HG02759 (cell line): Measurements from ENCODE around the gene PI4KA.
"Not testable (repeated sequence)": the region's sequence is repeated elsewhere in the genome, so short reads cannot be mapped to it uniquely, and the experiment has no call there.

Source experiments
- ATAC-seq: cut with Tn5 transposase; IDR thresholded peaks from one replicate; pipeline ENCODE4 v1.9.1; 2021; ENCODE audit warnings: mild to moderate bottlenecking, moderate library complexity; ENCODE audit not compliant: unreplicated experiment

The PI4KA gene

GRCh38 chr22:20702175-20702545 lies 156.5 kb downstream of the PI4KA start:
- ATAC-seq = peak; percentile 24

DNA sequence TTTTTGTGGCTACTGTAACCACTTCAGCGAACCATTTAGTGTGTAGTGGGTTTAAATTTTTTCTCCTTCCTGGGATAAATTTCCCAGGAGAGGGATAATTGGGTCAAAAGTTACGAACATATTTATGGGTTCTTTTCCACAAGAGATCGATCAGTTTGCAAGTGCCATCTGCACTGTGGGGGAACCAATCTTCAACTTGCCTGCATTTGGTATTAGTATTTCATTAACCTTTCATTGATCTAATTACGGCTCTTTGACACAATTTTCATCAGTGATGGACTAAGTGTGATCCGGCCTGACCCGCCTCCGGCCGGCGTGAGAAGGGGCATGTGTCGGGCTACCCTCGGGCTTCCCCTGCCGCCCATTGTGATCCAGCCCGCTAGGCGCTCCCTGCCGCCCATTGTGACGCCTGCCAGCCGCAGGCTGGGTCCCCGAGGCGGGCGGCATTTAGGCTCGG lies 156.9 kb downstream of the PI4KA start:
- ATAC-seq = peak; percentile 7

GRCh38 chr22:20700347-20700746 lies 158.3 kb downstream of the PI4KA start:
- ATAC-seq = not testable (repeated sequence)

- not testable (repeated sequence) for ATAC-seq
These were observed 158.8 kb downstream of the PI4KA start for GRCh38 chr22:20699856-20700255.

GRCh38 chr22:20697481-20698113 lies 161.0 kb downstream of the PI4KA start:
- ATAC-seq = not testable (repeated sequence)

DNA sequence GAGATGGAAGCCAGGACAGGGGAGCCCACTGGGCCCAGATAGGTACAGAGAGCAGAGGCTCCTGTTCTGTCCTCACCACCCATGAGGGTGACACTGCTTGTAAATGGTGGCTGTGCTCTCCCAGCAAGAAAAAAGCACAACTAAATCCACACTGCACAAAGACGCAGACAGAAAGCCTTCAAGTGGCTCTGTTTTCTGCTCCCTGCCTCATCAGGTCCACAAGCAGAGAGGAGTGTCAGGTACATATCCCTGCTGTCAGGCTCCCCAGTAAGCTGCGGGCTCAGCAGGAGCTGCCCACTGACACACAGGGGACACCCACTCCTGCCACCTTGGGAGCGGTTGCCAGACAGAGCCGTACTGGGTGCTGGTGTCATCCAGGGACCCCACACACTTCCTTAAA lies 162.6 kb downstream of the PI4KA start:
- ATAC-seq = not testable (repeated sequence)

DNA sequence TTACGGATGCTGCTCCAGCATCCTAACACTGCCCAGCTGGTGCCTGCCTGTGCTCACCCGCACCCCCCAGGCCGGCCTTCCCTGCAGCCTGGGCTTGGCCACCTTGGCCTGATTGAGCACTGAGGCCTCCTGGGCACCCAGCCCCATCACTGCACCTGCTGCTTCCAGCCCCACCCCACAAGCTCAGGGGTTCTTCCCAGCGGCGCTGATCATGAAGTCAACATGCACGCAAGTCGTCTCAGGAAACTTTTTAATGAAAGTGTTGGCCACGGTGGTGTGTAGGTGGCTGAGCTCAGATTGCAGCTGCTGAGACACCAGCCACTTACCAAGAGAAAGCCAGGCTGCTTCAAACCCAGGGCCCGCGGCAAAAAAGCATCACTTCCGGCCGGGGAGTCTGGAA lies 163.4 kb downstream of the PI4KA start:
- ATAC-seq = not testable (repeated sequence)

- not testable (repeated sequence) for ATAC-seq
These were observed 164.4 kb downstream of the PI4KA start for GRCh38 chr22:20694256-20694655.

DNA sequence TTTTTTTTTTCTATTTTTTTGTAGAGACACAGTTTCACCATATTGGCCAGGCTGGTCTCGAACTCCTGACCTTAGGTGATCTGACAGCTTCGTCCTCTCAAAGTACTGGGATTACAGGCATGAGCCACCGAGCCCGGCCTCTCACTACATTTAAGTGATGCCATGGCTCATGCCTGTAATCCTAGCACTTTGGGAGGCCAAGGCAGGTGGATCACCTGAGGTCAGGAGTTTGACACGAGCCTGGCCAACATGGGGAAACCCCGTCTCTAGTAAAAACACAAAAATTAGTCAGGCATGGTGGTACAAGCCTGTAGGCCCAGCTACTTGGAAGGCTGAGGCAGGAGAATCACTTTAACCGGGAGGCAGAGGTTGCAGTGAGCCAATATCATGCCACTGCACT lies 165.7 kb downstream of the PI4KA start:
- ATAC-seq = not testable (repeated sequence)

- not testable (repeated sequence) for ATAC-seq
These were observed 167.9 kb downstream of the PI4KA start for GRCh38 chr22:20690586-20691317.

DNA sequence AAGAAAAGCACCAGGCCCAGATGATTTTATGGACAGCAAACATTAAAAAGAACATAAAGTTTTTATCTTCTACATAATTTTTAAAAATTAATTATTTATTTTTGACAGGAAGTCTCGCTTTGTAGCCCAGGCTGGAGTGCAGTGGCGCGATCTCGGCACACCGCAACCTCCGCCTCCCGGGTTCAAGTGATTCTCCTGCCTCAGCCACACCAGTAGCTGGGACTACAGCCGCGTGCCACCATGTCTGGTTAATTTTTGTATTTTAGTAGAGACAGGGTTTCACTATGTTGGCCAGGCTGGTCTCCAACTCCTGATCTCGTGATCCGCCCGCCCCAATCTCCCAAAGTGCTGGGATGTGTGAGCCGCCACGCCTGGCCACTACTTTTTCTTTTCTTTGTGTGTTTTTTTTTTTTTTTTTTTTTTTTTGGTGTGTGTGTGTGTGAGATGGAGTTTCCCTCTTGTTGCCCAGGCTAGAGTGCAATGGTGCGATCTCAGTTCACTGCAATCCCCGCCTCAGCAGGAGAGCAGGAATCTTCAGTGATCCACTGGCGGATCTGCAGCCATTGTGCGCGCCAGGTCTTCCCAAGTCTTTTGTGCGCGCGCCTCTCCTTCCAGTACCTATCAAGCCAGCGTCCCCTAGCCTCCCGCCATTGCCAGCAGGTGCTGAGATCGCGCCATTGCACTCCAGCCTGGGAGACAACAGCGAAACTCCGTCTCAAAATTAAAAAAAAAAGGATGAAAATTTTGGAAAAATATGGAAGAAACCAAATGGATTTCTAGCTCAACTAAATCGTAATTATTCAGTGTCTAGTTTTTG lies 171.0 kb downstream of the PI4KA start:
- ATAC-seq = not testable (repeated sequence)

DNA sequence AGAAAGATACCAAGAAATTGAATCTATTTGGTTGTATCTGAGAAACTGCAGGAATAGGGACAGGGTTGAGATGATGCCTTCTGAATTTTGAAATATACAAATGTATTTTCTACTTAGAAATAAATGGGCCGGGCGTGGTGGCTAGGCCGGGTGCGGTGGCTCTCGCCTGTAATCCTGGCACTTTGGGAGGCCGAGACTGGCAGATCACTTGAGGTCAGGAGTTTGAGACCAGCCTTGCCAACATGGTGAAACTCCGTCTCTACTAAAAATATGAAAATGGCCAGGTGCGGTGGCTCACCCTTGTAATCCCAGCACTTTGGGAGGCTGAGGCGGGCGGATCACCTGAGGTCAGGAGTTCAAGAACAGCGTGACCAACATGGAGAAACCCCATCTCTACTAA lies 172.8 kb downstream of the PI4KA start:
- not testable (repeated sequence) for ATAC-seq

DNA sequence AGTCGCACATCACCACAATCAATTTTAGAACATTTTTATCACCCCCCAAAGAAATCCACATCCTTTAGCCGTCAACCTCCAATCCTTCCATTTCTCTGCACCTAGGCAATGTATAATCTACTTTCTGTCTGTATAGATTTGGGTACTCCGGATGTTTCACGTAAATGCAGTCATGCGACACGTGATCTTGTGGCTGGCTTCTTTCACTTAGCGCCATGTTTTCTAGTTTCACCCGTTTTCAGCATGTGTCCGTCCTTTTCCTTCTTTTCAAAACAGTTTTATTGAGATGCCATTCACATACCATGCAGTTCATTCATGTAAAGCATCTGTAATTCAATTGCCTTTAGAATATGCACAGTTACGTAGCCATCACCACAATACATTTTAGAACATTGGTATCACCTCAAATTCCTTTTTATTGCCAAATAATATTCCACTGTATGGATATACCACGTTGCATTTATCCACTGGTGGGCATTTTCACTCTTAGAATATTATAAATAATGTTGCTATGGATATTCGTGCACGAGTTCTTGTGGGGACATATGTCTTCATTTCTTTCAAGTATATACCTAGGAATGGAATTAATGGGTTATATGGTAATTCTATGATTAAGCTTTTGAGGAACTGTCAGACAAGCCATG lies 179.7 kb downstream of the PI4KA start:
- not testable (repeated sequence) for ATAC-seq

- no peak for ATAC-seq
These were observed 180.8 kb downstream of the PI4KA start for GRCh38 chr22:20677684-20678242.

GRCh38 chr22:20675613-20676012 lies 183.0 kb downstream of the PI4KA start:
- ATAC-seq = not testable (repeated sequence)

- ATAC-seq = no peak
These were observed 183.6 kb downstream of the PI4KA start for GRCh38 chr22:20674998-20675397.

DNA sequence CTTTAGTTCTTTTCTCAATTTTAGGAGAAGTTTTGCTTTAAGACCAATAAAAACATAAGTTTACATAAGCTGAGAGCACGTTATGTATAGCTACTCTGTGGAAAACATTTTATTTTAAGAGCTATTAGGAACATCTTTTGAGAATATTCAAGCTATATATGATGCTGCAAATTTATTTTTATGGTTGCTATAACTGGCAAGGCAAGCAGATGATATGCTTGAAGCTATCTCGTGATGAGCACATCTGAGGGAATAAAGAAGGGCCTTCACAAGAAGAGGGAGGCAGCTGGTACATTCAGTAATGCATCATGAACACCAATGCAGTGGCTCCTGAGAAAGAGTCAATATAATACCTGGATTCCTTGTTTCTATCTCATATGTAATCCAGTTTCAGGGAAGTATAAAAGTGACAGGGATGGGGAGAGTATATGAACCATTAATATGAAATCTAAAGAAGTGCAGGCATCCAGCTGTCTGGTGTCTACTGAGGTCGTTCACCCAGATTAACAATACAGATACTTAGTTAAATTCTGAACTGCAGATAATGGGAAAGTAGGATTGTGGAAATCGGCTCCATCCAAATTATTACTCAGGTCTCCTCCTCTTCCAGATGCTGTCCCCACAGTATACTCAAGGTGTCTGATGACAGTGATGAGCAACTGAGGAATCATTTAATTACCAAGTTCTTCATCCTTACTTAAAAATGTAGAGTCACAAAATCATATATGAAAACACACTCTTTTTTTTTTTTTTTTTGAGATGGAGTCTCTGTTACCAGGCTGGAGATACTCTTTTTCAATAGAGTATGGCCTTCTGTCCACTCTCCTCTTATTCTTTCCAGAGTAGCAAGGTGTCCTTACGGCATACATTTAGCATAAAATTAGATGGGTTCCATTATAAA lies 185.1 kb downstream of the PI4KA start:
- ATAC-seq = no peak

GRCh38 chr22:20672732-20673131 lies 185.9 kb downstream of the PI4KA start:
- ATAC-seq = no peak

DNA sequence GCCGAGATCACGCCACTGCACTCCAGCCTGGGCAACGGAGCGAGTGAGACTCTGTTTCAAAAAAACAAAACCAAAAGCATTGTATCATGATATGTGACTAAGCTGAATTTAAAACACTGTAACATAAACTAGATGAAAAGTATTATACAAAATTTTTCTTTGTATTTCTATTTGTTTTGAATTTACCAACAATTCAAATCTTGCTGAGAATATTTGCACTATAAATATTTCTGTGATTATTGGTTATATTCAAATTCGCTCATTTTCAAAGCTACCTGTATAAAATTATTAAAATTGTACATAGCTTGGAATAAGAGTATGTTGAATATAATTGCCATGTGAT lies 186.6 kb downstream of the PI4KA start:
- ATAC-seq = no peak
